K562 (cell line): ENCODE data around the gene STYX. TPM values are rescaled to one million over a fixed set of nuclear protein-coding genes. Genes with fewer than 3 reads are reported as not detected.

Experiments
- ARID2 ChIP-seq: fragments of 450-650 bp; IDR thresholded peaks from 2 replicates; pipeline ENCODE4 v1.6.1; 2017; ENCODE audit warnings: antibody characterized with exemption, mild to moderate bottlenecking
- CUX1 ChIP-seq: fragments of 200-800 bp; sonication (Bioruptor generic); IDR thresholded peaks from 2 replicates; pipeline ENCODE4 v1.6.1; 2016; ENCODE audit warnings: missing genetic modification characterization, missing compliant biosample characterization
- ETV5 ChIP-seq: sonication (generic); formaldehyde crosslinking; IDR thresholded peaks from 2 replicates; pipeline ENCODE4 v1.4.0; 2020; ENCODE audit warnings: low read depth, mild to moderate bottlenecking, missing genetic modification reagents
- HDAC1 ChIP-seq, 2 experiments: fragments of 450-650 bp; IDR thresholded peaks; 2 replicates each; pipeline ENCODE4 v1.6.1; 2016 to 2017; ENCODE audit warnings: inconsistent platforms in 1 of 2, mild to moderate bottlenecking in 1 of 2, moderate library complexity in 1 of 2
- HDAC8 ChIP-seq: fragments of 450-650 bp; IDR thresholded peaks from 2 replicates; pipeline ENCODE4 v1.6.1; 2016; ENCODE audit warnings: mild to moderate bottlenecking, missing genetic modification characterization, moderate library complexity, missing compliant biosample characterization
- HDGF ChIP-seq: fragments of 450-650 bp; IDR thresholded peaks from 2 replicates; pipeline ENCODE4 v1.6.1; 2016
- LARP7 ChIP-seq: fragments of 450-650 bp; IDR thresholded peaks from 2 replicates; pipeline ENCODE4 v1.6.1; 2016
- MTF1 ChIP-seq: fragments of 250-450 bp; sonication (Bioruptor Pico); IDR thresholded peaks from 2 replicates; pipeline ENCODE4 v1.9.0; 2021; ENCODE audit warnings: moderate library complexity, mild to moderate bottlenecking, inconsistent platforms, borderline replicate concordance
- NRF1 ChIP-seq, 2 experiments: fragments of 450-650 bp; IDR thresholded peaks in 1 of 2; conservative IDR thresholded peaks in 1 of 2; 2 replicates each; pipeline ENCODE4 v1.6.1; 2014; ENCODE audit warnings: mild to moderate bottlenecking in 2 of 2
- PCBP1 ChIP-seq: fragments of 200-400 bp; formaldehyde crosslinking; IDR thresholded peaks from 2 replicates; pipeline ENCODE4 v1.6.1; 2018; ENCODE audit warnings: mild to moderate bottlenecking, low read depth, low read length; ENCODE audit not compliant: poor library complexity, severe bottlenecking
- RB1 ChIP-seq: fragments of 450-650 bp; IDR thresholded peaks from 2 replicates; pipeline ENCODE4 v1.6.1; 2017; ENCODE audit warnings: low read depth, mild to moderate bottlenecking
- RBM25 ChIP-seq: fragments of 200-400 bp; formaldehyde crosslinking; IDR thresholded peaks from 2 replicates; pipeline ENCODE4 v1.6.1; 2018; ENCODE audit warnings: low read length, low read depth, moderate library complexity; ENCODE audit not compliant: severe bottlenecking
- RFX7 ChIP-seq: fragments of 250-450 bp; sonication (Bioruptor Pico); IDR thresholded peaks from 2 replicates; pipeline ENCODE4 v1.5.1; 2021; ENCODE audit warnings: mild to moderate bottlenecking
- SMARCA5 ChIP-seq: fragments of 450-650 bp; IDR thresholded peaks from 2 replicates; pipeline ENCODE4 v1.6.1; 2016
- TAF1 ChIP-seq: IDR thresholded peaks from 2 replicates; pipeline ENCODE4 v1.6.1; 2011; ENCODE audit warnings: mild to moderate bottlenecking, low read length, moderate library complexity; ENCODE audit not compliant: insufficient read depth, control insufficient read depth, severe bottlenecking; ENCODE audit errors: extremely low read depth
- THRAP3 ChIP-seq: fragments of 450-650 bp; IDR thresholded peaks from 2 replicates; pipeline ENCODE4 v1.6.1; 2016; ENCODE audit warnings: mild to moderate bottlenecking, inconsistent platforms, borderline replicate concordance
- WHSC1 ChIP-seq: IDR thresholded peaks from one replicate; pipeline ENCODE4 v1.6.1; 2012; ENCODE audit warnings: low read length, control low read depth, inconsistent platforms
- ZNF143 ChIP-seq: sonication (generic); formaldehyde crosslinking; IDR thresholded peaks from 2 replicates; pipeline ENCODE4 v1.9.0; 2022; ENCODE audit warnings: mild to moderate bottlenecking, missing genetic modification reagents
- ZNF232 ChIP-seq: sonication (generic); formaldehyde crosslinking; IDR thresholded peaks from 2 replicates; pipeline ENCODE4 v1.8.0; 2022; ENCODE audit warnings: mild to moderate bottlenecking, missing genetic modification reagents
- polyA plus RNA-seq, 8 experiments: library from polyadenylated mRNA; depleted of rRNA in 4 of 8; stranded (reverse) in 5 of 8; unstranded in 3 of 8; fragments of >200 nt; fragmentation: Nextera tagmentation in 2 of 8; fragmentation: Illumina TruSeq in 1 of 8; extraction: Ambion mirVana in 2 of 8; extraction: Trizol in 1 of 8; gene quantifications; 2 replicates each; pipeline versions ENCODE4 v1.2.1 to v1.2.3, GENCODE V29; 2011 to 2014; ENCODE audit warnings: inconsistent platforms in 1 of 8, missing spikeins in 1 of 8
- total RNA-seq, 7 experiments: library from RNA; depleted of rRNA in 6 of 7; stranded (reverse); fragments of >200 nt in 6 of 7; fragmentation: Illumina TruSeq in 2 of 7; extraction: Trizol in 2 of 7; gene quantifications; 2 replicates each; pipeline versions ENCODE4 v1.2.1 to v1.2.3, GENCODE V29; 2011 to 2021; ENCODE audit warnings: low replicate concordance in 1 of 7
- TF ChIP-seq, protein P1 (sequence below): sonication (generic); formaldehyde crosslinking; IDR thresholded peaks from 2 replicates; pipeline ENCODE4 v1.8.0; 2023; ENCODE audit warnings: mild to moderate bottlenecking, missing genetic modification reagents

Gene STYX
- total and polyA plus RNA-seq, 9 of the 15 experiments (the other 6 are each of a cell fraction or from before 2014, with no cell fraction given) = 5.0 to 15.4 (median 10.6) TPM

DNA sequence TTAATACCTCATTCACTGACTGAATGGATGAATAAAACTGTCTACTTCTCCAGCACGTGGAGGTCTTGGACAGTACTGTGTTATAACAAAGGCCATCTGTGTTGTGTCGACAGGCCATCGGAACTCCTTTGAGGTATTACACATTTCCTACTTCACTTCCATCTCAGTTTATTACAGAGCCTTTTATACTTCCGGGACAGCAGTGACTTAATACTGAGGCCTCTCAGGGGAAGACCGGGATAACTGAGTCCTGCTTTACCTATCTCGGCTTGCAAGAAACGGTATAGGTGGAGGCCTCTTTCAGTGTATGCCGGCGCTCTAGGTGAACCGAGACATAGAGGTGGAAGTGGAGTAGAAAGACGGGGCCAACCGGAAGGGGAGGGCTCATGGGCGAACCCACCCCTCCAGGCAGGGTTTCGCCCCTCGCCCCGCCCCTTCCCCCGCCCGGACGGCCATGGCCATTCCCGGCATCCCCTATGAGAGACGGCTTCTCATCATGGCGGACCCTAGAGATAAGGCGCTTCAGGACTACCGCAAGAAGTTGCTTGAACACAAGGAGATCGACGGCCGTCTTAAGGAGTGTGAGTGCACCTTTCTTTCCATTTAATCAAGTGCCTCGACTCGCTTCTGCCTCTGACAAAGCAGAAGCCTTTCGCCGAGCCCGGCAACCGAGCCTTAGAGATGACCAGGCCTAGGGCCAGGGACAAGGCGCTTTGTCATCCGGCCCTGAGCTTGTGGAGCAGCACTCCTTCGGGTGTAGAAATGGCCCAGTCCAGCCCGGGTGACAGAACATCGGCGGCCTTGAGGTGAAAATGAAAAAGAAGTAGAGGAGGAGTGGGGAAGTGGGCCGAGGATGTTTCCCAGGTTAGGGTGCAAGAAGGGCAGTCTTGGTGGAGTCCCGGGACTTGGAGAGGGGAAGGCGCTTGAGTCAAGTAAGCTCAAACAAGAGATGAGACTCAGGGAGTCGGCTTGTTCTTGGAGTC, 23.0 kb upstream of the STYX start, which contains the start of gene PSMC6 (continued):
- no peak for TF ChIP-seq RFX7
- TF ChIP-seq ARID2 = no peak
- no peak for TF ChIP-seq HDGF
- no peak for TF ChIP-seq WHSC1
- peak; percentile 90 for TF ChIP-seq TAF1
- no peak for TF ChIP-seq RBM25
- no peak for TF ChIP-seq ZNF232 (CRISPR knock-in tag)
- TF ChIP-seq SMARCA5 = no peak
- TF ChIP-seq CUX1 (CRISPR knock-in tag) = no peak
- no peak for TF ChIP-seq HDAC8 (tag)
- TF ChIP-seq HDAC1 (IDR thresholded peaks at IDR 0.05) = 0 out of 4 replicates have a peak, but pooled peaks of 1 of the 2 experiments have one; percentile 39
- TF ChIP-seq PCBP1 = no peak
- TF ChIP-seq LARP7 = no peak
- TF ChIP-seq RB1 = no peak
- TF ChIP-seq ZNF143 (CRISPR knock-in tag) = peak; percentile 62
- no peak for TF ChIP-seq MTF1 (CRISPR knock-in tag)
- peak; percentile 38; the same call in 1 of the 2 replicates for TF ChIP-seq ETV5
- no peak for TF ChIP-seq THRAP3
- no peak for TF ChIP-seq NRF1 (conservative IDR thresholded peaks at IDR 0.05 in 1 of 2, IDR thresholded peaks at IDR 0.05 in 1 of 2)
- TF ChIP-seq, protein P1, sequence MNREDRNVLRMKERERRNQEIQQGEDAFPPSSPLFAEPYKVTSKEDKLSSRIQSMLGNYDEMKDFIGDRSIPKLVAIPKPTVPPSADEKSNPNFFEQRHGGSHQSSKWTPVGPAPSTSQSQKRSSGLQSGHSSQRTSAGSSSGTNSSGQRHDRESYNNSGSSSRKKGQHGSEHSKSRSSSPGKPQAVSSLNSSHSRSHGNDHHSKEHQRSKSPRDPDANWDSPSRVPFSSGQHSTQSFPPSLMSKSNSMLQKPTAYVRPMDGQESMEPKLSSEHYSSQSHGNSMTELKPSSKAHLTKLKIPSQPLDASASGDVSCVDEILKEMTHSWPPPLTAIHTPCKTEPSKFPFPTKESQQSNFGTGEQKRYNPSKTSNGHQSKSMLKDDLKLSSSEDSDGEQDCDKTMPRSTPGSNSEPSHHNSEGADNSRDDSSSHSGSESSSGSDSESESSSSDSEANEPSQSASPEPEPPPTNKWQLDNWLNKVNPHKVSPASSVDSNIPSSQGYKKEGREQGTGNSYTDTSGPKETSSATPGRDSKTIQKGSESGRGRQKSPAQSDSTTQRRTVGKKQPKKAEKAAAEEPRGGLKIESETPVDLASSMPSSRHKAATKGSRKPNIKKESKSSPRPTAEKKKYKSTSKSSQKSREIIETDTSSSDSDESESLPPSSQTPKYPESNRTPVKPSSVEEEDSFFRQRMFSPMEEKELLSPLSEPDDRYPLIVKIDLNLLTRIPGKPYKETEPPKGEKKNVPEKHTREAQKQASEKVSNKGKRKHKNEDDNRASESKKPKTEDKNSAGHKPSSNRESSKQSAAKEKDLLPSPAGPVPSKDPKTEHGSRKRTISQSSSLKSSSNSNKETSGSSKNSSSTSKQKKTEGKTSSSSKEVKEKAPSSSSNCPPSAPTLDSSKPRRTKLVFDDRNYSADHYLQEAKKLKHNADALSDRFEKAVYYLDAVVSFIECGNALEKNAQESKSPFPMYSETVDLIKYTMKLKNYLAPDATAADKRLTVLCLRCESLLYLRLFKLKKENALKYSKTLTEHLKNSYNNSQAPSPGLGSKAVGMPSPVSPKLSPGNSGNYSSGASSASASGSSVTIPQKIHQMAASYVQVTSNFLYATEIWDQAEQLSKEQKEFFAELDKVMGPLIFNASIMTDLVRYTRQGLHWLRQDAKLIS (CRISPR knock-in tag) = 0 out of 2 replicates have a peak, but pooled peaks have one; percentile 34
